GM18909 (cell line): ENCODE measurements around the gene AGMAT.
A peak's percentile ranks its signal among the peaks of the same experiment; 100 is the strongest.

Experiments used
- ATAC-seq: cut with Tn5 transposase; IDR thresholded peaks from one replicate; pipeline ENCODE4 v1.9.1; 2021; ENCODE audit warnings: mild to moderate bottlenecking; ENCODE audit not compliant: unreplicated experiment, poor library complexity

Gene AGMAT, protein sequence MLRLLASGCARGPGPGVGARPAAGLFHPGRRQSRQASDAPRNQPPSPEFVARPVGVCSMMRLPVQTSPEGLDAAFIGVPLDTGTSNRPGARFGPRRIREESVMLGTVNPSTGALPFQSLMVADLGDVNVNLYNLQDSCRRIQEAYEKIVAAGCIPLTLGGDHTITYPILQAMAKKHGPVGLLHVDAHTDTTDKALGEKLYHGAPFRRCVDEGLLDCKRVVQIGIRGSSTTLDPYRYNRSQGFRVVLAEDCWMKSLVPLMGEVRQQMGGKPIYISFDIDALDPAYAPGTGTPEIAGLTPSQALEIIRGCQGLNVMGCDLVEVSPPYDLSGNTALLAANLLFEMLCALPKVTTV

GRCh38 chr1:15584489-15585363 lies at the start of gene AGMAT:
Gene AGMAT (minus strand): TSS chr1:15585051. CDS start chr1:15584967, 84 bp downstream.
- ATAC-seq: peak; percentile 65

- no peak for ATAC-seq
Observed at GRCh38 chr1:15633756-15634420, 49.0 kb upstream of the AGMAT start.

DNA sequence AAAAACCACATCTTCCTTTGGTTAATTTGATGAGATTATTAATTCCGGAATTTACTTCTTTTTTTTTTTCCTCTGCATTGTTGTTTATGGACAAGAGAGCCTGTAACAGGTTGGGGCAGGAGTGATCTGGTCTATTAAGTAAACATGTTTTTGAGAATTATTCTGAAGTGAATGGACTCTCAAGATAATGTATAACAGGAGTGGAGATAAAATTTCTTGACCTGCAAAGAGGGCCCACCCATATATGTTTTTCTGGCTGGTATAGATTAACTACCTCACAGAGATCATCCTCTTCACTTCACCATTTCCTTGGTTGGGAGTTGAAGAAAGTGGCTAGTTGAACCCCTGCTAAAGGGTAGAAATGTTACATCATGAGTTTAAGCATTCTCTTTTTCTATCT lies 43.2 kb upstream of the AGMAT start:
- ATAC-seq: peak; percentile 29

GRCh38 chr1:15627343-15627988 lies 42.6 kb upstream of the AGMAT start:
- peak; percentile 84 for ATAC-seq

DNA sequence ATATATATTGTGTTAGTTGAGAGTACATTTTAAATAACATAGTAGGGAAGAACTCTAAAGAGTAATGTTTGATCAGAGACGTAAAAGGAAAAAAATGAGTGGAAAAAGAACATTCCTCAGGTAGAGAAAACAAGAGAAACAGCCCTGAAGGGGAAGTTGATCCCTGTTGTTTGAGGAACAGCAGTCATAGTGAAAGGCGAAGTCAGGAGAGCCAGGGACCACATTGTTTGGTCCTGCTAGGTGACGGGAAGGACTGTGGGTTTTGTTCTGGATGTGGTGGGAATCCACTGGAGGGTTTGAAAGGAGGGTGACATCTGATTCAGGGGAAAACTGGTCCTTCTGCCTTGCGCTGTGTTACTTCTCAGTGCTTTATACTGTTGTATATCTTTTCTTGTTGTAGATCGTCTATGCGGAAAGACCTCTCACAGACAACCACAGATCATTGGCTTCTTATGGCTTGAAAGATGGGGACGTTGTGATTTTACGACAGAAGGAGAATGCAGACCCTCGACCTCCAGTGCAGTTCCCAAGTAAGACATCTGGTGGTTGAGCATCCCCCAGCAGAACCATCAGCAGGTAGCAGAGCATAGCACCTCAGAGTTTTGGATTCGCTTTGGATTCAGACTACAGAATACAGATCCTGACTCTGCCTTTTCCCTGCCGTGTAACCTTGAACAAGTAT lies 41.6 kb upstream of the AGMAT start:
- no peak for ATAC-seq

GRCh38 chr1:15625056-15625917 lies 40.4 kb upstream of the AGMAT start:
- no peak for ATAC-seq

DNA sequence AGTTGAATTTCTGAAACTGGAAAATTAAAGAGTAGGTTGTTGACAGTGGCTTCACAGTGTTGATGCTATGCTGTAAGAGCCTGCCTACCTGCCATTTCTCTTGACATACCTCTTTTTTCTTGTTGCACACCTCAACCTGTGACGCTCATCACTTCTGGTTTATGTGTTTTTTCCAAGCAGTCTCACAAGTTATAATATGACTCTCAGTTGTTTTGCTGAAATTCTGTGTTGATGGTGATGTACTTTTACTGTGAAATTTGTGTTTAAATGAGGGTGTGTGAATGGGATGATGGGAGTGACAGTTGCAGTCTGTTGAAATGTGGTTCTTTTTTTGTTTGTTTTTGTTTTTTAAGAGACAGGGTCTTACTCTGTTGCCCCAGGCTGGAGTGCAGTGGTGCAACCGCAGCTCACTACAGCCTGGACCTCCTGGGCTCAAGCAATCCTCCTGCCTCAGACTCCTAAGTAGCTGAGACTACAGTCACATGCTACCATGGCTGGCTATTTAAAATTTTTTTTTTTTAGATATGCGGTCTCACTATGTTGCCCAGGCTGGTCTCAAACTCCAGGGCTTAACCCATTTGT lies 39.4 kb upstream of the AGMAT start:
- ATAC-seq: no peak

DNA sequence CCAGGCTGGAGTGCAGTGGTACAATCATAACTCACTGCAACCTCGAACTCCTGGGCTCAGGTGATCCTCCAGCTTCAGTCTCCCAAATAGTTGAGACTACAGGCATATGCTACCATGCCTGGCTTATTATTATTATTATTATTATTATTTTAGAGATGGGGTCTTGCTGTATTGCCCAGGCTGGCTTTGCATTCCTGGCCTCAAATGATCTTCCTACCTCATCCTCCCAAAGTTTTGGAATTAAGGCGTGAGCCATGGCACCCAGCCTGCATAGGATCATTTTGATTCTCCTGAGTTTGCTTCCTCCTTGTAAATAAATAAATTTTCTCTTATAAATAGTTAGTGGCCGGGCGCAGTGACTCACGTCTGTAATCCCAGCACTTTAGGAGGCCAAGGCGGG lies 38.6 kb upstream of the AGMAT start:
- no peak for ATAC-seq

DNA sequence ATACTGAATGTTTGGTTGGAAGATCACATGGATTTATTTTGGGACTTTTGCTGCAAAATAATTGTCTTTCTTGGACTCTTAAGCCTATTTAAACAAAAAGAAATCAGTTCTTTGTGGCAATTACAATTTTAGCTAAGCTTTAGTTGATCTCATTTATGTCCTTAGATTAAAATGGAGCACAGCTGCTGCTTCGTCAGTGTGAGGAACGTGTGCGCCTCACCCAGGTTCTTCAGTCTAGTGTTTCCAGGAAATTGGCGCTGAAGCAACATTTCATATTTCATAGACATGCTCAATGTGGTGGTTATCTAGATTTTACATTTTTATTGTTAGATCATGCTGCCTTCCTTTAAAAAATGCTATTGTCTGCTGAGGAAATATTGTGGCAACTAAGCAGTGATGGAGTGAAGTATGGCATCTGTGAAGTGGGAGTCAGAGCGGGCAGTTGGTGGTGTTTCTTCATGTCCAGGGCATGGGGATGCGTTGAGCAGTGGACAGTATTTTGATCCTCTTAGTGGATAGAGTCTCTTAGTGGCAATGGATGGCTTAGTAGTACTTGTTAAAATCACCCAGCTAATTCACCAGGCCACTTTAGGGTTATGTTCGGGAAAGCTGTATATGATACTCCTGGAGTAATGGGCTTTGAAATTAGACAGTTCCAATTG lies 38.0 kb upstream of the AGMAT start:
- no peak for ATAC-seq

- ATAC-seq: no peak
Observed at GRCh38 chr1:15621975-15622374, 37.1 kb upstream of the AGMAT start.

DNA sequence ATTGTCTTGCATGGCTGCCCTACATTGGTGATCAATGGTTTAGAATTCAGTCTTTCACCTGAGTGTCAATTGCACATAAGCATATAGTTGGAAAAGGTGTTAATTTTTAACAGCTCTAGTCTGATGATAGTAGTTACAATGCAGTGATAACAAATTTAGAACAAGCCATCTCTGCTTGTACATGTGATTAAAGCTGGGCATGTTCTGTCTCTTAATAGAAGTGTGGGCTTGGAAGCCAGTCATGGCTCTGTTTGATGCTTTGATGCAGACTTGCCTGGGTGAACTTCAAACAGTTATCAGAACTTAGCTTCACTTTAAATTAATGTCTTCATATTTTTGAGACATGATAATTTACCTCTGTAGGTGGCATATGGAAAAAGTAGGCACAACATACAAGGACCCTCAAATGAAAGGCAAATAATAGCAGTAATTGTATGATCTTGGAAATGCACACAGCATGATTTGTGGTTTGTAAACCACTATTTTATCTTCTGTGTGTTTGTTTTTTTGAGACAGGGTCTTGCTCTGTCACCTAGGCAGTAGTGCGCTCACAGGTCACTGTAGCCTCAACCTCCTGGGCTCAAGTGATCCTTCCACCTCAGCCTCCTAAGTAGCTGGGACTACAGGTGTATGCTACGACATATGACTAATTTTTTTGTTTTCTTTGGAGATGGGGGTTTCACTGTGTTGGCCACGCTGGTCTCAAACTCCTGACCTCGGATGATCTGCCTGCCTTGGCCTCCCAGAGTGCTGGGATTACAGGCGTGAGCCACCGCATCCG lies 36.2 kb upstream of the AGMAT start:
- ATAC-seq: no peak

DNA sequence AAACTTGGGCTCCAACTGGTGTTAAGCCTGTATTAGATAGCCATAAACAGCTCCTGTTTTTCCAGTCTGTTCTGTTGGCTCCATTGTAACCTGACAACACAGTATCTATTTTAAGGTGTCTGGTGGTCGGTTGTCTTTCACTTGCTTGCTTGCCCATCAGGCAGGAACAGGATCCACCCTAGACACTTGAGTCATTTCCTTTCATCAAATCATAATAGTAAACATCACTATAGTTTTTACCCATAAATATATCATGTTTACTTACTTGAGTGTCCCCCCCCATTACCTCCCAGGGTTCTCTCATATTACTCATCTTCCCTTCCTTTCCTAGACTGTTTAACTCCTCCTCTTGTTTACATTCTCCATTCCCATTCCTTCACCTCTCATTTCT lies 35.3 kb upstream of the AGMAT start:
- no peak for ATAC-seq

- no peak for ATAC-seq
Observed at GRCh38 chr1:15618655-15619525, 34.0 kb upstream of the AGMAT start.

GRCh38 chr1:15618077-15618654 lies 33.3 kb upstream of the AGMAT start:
- ATAC-seq: peak; percentile 31

DNA sequence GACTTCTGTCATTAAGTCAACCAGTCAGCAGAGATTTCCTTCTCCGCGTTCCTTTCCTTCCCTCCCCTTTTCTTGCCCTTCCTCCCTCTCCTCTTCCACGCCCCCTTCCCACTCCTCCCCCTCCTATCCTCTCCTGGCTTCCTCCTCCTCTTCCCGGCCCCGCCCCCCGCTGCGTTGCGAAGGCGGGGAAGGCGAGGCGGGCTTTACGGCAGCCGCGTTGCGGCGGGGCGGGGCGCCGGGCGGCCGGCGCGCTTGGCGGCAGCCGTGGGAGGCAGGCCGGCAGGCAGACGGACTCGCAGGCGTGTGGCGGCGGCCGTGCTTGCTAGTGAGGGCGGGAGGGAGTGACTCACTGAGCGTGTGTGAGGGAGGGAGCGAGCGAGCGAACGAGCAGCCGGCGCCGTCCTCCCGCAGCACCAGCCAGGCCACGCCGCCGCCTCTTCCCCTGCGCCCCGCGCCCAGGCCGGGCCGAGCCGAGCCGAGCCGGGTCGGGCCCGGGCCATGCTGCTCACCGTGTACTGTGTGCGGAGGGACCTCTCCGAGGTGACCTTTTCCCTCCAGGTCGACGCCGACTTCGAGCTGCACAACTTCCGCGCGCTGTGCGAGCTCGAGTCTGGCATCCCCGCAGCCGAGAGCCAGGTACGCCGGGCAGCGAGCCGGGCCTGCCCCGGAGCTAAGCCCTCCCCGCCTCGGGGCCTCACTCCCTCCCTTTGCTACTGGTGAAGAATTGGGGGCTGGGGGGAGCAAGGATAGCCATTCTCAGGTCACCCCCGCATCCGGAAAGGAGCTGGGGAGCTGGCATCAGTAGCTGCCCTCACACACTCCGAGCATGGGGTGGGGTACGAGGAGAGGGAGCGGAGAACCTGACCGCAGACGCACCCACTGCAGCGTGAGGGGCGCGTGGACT lies 32.6 kb upstream of the AGMAT start, which contains the start of gene DDI2:
DDI2 (plus strand) TSS at position 286 of the 904 bp plus-strand sequence; CDS start at position 499, 213 bp downstream.
- ATAC-seq: peak; percentile 72
